Erythroblast (primary cell): ENCODE data around the gene GOLGA6L9.

Experiments
- GATA1 ChIP-seq: IDR thresholded peaks from 2 replicates; pipeline ENCODE4 v1.6.1; 2011; ENCODE audit warnings: low read depth, mild to moderate bottlenecking, control low read depth, low read length, moderate library complexity
- POLR2A ChIP-seq: IDR thresholded peaks from 2 replicates; pipeline ENCODE4 v1.6.1; 2011; ENCODE audit warnings: mild to moderate bottlenecking, low read length

- TF ChIP-seq POLR2A (no peak), GATA1 (no peak)
These were observed 30.8 kb upstream of the GOLGA6L9 start for GRCh38 chr15:82398785-82399184.
